ENCODE results near the gene PRAF2. TPM values are rescaled to one million over a fixed set of nuclear protein-coding genes. Genes with fewer than 3 reads are reported as not detected.

The PRAF2 gene
- total and polyA plus RNA-seq, 8 donors = 5.0 to 37.1 (median 9.8) TPM; not detected in 2

- intact Hi-C loops (cut with DNase I; ENCODE audit: low total_unique reads) = loop anchor here (10.0 kb wide), 1 partner anchor 60 kb away; the partner anchor contains the start of gene GPKOW
- no peak for TF ChIP-seq EP300 (IDR thresholded peaks at IDR 0.05)
- TF ChIP-seq POLR2A (IDR thresholded peaks at IDR 0.05) = no peak
- TF ChIP-seq CTCF (IDR thresholded peaks at IDR 0.05) = no peak
- 82 to 94% (median 87%) methylated on average over 6 to 8 of the region's 8 CpGs for WGBS, 5 donors
Measured at GRCh38 chrX:49064735-49065134, 9.1 kb downstream of the PRAF2 start.

GRCh38 chrX:49064303-49064702 is 9.5 kb downstream of the PRAF2 start:
- DNase-seq = no peak
- 0 to 95% (median 88%) methylated on average over 1 to 20 of the region's 20 CpGs for WGBS, 5 donors
- no peaks in the 10 kb centered on the region for H3K4me1 ChIP-seq
- peaks cover 0 to 68% (median 55%) of the 10 kb centered on the region in 4 donors for H3K36me3 ChIP-seq
- no peak overlapping the region for H3K4me3 ChIP-seq
- no peak overlapping the region for H3K27ac ChIP-seq
- TF ChIP-seq POLR2AphosphoS5 (IDR thresholded peaks at IDR 0.05) = no peak
- no peak for TF ChIP-seq EP300 (IDR thresholded peaks at IDR 0.05)
- no peak for TF ChIP-seq POLR2A (IDR thresholded peaks at IDR 0.05)
- no peak for TF ChIP-seq CTCF (IDR thresholded peaks at IDR 0.05)
- no peaks in the 10 kb centered on the region for H3K27me3 ChIP-seq
- intact Hi-C loops (cut with DNase I; ENCODE audit: low total_unique reads) = loop anchor here (10.0 kb wide), 1 partner anchor 60 kb away; the partner anchor contains the start of gene GPKOW
- no peaks in the 10 kb centered on the region for H3K9me3 ChIP-seq

More at GRCh38 chrX:49064735-49065134, 9.1 kb downstream of the PRAF2 start:
- peaks cover 0 to 68% (median 55%) of the 10 kb centered on the region in 4 donors for H3K36me3 ChIP-seq
- H3K27me3 ChIP-seq = no peaks in the 10 kb centered on the region
- DNase-seq = no peak
- H3K4me1 ChIP-seq = no peaks in the 10 kb centered on the region
- H3K27ac ChIP-seq = no peak overlapping the region
- no peak overlapping the region for H3K4me3 ChIP-seq
- H3K9me3 ChIP-seq = no peaks in the 10 kb centered on the region

GRCh38 chrX:49063715-49064114 is 10.1 kb downstream of the PRAF2 start:
- no peak overlapping the region for H3K4me3 ChIP-seq
- DNase-seq = no peak
- H3K27me3 ChIP-seq = peaks cover 0 to 3% (median 0%) of the 10 kb centered on the region in 3 donors
- no peak overlapping the region for H3K27ac ChIP-seq
- TF ChIP-seq EP300 (IDR thresholded peaks at IDR 0.05) (no peak), POLR2AphosphoS5 (IDR thresholded peaks at IDR 0.05) (no peak), CTCF (IDR thresholded peaks at IDR 0.05) (no peak), POLR2A (IDR thresholded peaks at IDR 0.05) (no peak)
- no peaks in the 10 kb centered on the region for H3K9me3 ChIP-seq
- intact Hi-C loops (cut with DNase I; ENCODE audit: low total_unique reads) = loop anchor here (10.0 kb wide), 1 partner anchor 61 kb away; the partner anchor contains the start of gene GPKOW
- H3K36me3 ChIP-seq = peaks cover 0 to 64% (median 55%) of the 10 kb centered on the region in 4 donors
- H3K4me1 ChIP-seq = no peaks in the 10 kb centered on the region
- WGBS, 5 donors = 87 to 97% (median 94%) methylated on average over 6 to 9 of the region's 9 CpGs

- no peaks in the 10 kb centered on the region for H3K4me1 ChIP-seq
- TF ChIP-seq CTCF (IDR thresholded peaks at IDR 0.05) (no peak), POLR2A (IDR thresholded peaks at IDR 0.05) (no peak), POLR2AphosphoS5 (IDR thresholded peaks at IDR 0.05) (no peak), EP300 (IDR thresholded peaks at IDR 0.05) (no peak)
- H3K27ac ChIP-seq = no peak overlapping the region
- peaks cover 0 to 5% (median 0%) of the 10 kb centered on the region in 3 donors for H3K27me3 ChIP-seq
- H3K9me3 ChIP-seq = no peaks in the 10 kb centered on the region
- H3K4me3 ChIP-seq = no peak overlapping the region
- H3K36me3 ChIP-seq = peaks cover 0 to 50% (median 44%) of the 10 kb centered on the region in 4 donors
- whole genome bisulfite sequencing, 5 donors = 68 to 89% (median 76%) methylated on average over 7 to 10 of the region's 10 CpGs
- no peak for DNase-seq
- intact Hi-C loops (cut with DNase I; ENCODE audit: low total_unique reads) = loop anchor here (10.0 kb wide), 1 partner anchor 63 kb away; the partner anchor contains the start of gene GPKOW
Measured at GRCh38 chrX:49061916-49062315, 11.9 kb downstream of the PRAF2 start.

All from stomach (tissue), 9 donors.